ENCODE data around the gene SLC17A9.

The SLC17A9 gene

DNA sequence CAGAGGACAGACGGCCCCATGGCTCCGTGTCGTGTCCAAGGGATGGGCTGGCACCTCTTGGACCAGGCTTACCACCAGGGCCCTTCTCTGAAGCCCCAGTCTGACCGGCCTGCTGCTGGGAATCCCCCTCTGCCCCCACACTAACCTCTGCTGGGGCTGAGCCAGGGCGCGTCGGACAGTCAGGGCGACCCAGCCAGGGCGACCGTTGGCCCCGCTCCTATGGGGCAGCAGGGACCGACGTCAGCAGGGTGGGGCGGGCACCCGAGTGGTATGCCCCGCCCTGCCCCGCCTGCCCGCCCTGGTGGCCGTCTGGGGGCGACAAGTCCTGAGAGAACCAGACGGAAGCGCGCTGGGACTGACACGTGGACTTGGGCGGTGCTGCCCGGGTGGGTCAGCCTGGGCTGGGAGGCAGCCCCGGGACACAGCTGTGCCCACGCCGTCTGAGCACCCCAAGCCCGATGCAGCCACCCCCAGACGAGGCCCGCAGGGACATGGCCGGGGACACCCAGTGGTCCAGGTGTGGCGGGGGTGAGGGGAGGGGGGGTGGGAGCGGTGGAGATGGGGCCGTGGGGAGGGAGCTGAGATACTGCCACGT lies at the start of gene SLC17A9:
Gene SLC17A9 (plus strand): TSS at position 337 of the 595 bp plus-strand sequence. CDS start 122 bp downstream, at position 459.
- no peak for TF ChIP-seq ZFX (IDR thresholded peaks at IDR 0.05)
- TF ChIP-seq CTCF (conservative IDR thresholded peaks at IDR 0.05) = no peak
- H3K27ac ChIP-seq = no peak within 1 kb of the TSS

DNA sequence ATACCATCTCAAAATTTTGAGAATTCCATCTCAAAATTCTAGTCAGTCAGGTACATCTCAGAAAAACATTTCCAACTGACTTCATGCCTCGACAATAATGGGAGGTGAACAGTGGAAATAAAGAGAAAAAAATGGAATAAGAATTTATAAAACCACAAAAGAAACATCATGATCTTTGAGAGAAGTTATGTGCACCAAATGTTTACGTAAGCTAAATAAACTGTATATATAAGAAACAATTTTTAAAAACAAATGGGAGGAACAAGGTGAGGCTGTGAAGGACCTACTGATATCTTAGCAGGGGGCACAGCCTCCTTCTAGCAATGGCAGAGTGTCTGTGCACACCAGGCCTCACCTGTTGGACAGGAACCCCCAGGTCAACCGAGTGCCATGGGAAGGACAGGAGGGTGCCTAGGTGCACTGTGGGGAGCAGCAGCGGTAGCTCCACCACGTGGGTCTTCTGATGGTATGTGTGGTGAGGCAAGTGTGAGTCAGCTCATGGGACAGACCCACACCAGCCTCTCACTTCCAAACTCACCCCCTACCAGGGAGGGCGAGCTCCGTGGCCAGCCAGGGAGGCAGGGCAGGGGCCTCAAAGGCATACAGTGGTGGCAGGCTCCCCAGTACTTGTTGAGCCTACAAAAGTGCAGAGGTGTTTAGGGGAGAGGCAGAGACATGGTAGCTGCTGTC lies 49.4 kb upstream of the SLC17A9 start:
- TF ChIP-seq CTCF (conservative IDR thresholded peaks at IDR 0.05) (no peak), ZFX (IDR thresholded peaks at IDR 0.05) (no peak)
- H3K27ac ChIP-seq = no peak overlapping the region

- TF ChIP-seq CTCF (conservative IDR thresholded peaks at IDR 0.05) (no peak), ZFX (IDR thresholded peaks at IDR 0.05) (no peak)
- H3K27ac ChIP-seq = no peak overlapping the region
These were observed 46.9 kb upstream of the SLC17A9 start for GRCh38 chr20:62905536-62906117.

DNA sequence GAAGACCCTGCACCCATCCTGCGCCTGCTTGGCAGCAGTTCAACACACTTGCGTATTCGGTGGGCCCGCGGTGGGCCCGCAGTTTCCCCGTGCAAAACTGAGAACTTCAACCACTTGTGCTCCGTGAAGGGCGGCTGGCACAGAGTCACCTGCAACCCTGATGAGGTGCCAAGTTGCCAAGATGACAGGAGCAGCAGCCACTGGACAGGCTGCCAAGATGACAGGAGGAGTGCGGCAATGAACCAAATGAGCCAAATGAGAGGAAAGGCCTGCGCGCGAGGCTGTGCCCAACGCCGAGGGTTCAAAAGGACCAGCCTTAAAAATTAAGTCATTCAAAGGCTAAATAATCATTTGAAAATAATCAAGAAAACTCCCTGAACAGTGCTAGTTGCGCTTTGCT lies 46.3 kb upstream of the SLC17A9 start:
- H3K27ac ChIP-seq = no peak overlapping the region
- TF ChIP-seq CTCF (conservative IDR thresholded peaks at IDR 0.05) (no peak), ZFX (IDR thresholded peaks at IDR 0.05) (no peak)

DNA sequence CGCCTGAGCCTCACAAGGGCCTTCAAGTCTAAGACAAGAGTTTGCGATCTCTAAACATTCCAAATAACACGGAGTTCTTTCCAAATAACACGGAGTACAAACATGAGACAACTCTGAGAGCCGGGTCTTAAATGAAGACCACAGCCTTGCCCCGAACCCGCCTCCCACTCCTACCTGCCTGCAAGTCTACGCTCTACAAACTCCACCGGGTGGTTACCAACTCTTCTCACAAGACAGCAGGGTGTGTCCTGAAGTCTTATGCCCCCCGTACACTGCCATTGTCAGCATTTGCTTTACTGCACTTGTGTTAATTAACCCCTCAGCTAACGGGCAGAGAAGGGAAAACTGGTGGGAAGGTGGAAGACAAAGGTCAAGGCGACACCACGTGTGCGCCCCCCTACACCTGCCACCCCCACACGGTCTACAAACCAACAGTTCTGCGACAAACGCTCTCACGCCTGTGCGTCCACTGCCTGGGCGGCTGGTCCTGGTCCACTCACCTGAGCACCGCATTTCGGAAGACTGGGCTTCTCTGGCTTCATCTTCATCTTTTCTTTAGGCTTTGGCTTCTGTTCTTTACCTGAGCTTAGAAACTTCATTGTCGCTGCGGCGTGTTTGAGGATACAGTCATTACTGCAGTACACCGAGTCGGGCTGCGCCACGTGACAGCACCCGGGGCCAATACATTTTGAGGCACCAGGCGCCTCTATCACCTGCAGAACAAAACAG lies 45.7 kb upstream of the SLC17A9 start:
- no peak overlapping the region for H3K27ac ChIP-seq
- TF ChIP-seq ZFX (IDR thresholded peaks at IDR 0.05) = no peak
- no peak for TF ChIP-seq CTCF (conservative IDR thresholded peaks at IDR 0.05)

GRCh38 chr20:62907384-62908317 lies 44.9 kb upstream of the SLC17A9 start:
- H3K27ac ChIP-seq = no peak overlapping the region
- TF ChIP-seq ZFX (IDR thresholded peaks at IDR 0.05) = no peak
- peak; percentile 75 for TF ChIP-seq CTCF (conservative IDR thresholded peaks at IDR 0.05)

All from C4-2B (cell line).